HFFc6 (cell line): ENCODE measurements around the gene SMIM27. TPM values are rescaled to one million over a fixed set of nuclear protein-coding genes. Genes with fewer than 3 reads are reported as not detected.

Source experiments
- DNase-seq: peaks from one replicate; pipeline ENCODE4 v3.0.0-alpha.2; 2018
- H3K27ac Mint-ChIP-seq: 2 replicates; pipeline ENCODE4 v1.8.0; 2020; ENCODE audit warnings: mild to moderate bottlenecking, mixed read lengths
- H3K27me3 Mint-ChIP-seq: 2 replicates; pipeline ENCODE4 v1.8.0; 2021; ENCODE audit warnings: mild to moderate bottlenecking, moderate library complexity, mixed read lengths; ENCODE audit not compliant: insufficient read depth
- H3K36me3 Mint-ChIP-seq: 2 replicates; pipeline ENCODE4 v1.8.0; 2021; ENCODE audit warnings: low read depth, mixed read lengths
- H3K4me1 Mint-ChIP-seq: 2 replicates; pipeline ENCODE4 v1.8.0; 2020; ENCODE audit warnings: low read depth, mixed read lengths
- H3K4me3 Mint-ChIP-seq: 2 replicates; pipeline ENCODE4 v1.8.0; 2020; ENCODE audit warnings: mild to moderate bottlenecking, moderate library complexity, mixed read lengths
- H3K9me3 Mint-ChIP-seq: 2 replicates; pipeline ENCODE4 v1.8.0; 2020; ENCODE audit warnings: mild to moderate bottlenecking, mixed read lengths
- CTCF ChIP-seq: fragments of 200-600 bp; sonication (generic); IDR thresholded peaks from 2 replicates; pipeline ENCODE4 v1.5.0; 2021; ENCODE audit warnings: antibody characterized with exemption, mild to moderate bottlenecking
- total RNA-seq, 6 experiments: library from RNA; stranded (reverse); fragmentation: NEBNext Ultra II Directional; extraction: Animal tissue kit (Norgen Biotek cat#: 25700); gene quantifications; 2 replicates in 1 of 6; 3 replicates in 5 of 6; pipeline ENCODE4 v1.2.3, GENCODE V29; 2021

The SMIM27 gene
- total RNA-seq, 6 experiments from 2014 or later: 11.4 to 16.8 (median 14.0) TPM

GRCh38 chr9:32526041-32526706 is 26.0 kb upstream of the SMIM27 start, which contains the start of gene RIGI:
TSS of gene RIGI (minus strand) at chr9:32526196. CDS start at chr9:32526166, 30 bp downstream.
- Mint-ChIP-seq H3K4me3 (peak within 1 kb of the TSS; percentile 93), H3K9me3 (no peaks in the 10 kb centered on the region), H3K4me1 (peaks cover 40% of the 10 kb centered on the region), H3K36me3 (peaks cover 8% of the 10 kb centered on the region), H3K27me3 (no peaks in the 10 kb centered on the region), H3K27ac (peak within 1 kb of the TSS; percentile 83)
- peak; percentile 74 for TF ChIP-seq CTCF
- DNase-seq: peak; percentile 88

- peak overlapping the region; percentile 93 for H3K4me3 Mint-ChIP-seq
- DNase-seq: no peak
- no peaks in the 10 kb centered on the region for H3K9me3 Mint-ChIP-seq
- H3K27ac Mint-ChIP-seq: peak overlapping the region; percentile 83
- no peak for TF ChIP-seq CTCF
- H3K27me3 Mint-ChIP-seq: no peaks in the 10 kb centered on the region
- peaks cover 3% of the 10 kb centered on the region for H3K36me3 Mint-ChIP-seq
- peaks cover 45% of the 10 kb centered on the region for H3K4me1 Mint-ChIP-seq
Measured at GRCh38 chr9:32526707-32527048, 25.4 kb upstream of the SMIM27 start.

- Mint-ChIP-seq H3K36me3 (no peaks in the 10 kb centered on the region), H3K4me1 (peaks cover 24% of the 10 kb centered on the region), H3K4me3 (no peak overlapping the region), H3K9me3 (no peaks in the 10 kb centered on the region), H3K27me3 (no peaks in the 10 kb centered on the region; the same call in 1 of the 2 replicates), H3K27ac (no peak overlapping the region)
- no peak for TF ChIP-seq CTCF
- no peak for DNase-seq
Measured at GRCh38 chr9:32533336-32533735, 18.8 kb upstream of the SMIM27 start.

- Mint-ChIP-seq H3K27ac (no peak overlapping the region), H3K9me3 (no peaks in the 10 kb centered on the region), H3K36me3 (no peaks in the 10 kb centered on the region), H3K4me1 (peaks cover 24% of the 10 kb centered on the region), H3K4me3 (no peak overlapping the region), H3K27me3 (no peaks in the 10 kb centered on the region; the same call in 1 of the 2 replicates)
- no peak for TF ChIP-seq CTCF
- no peak for DNase-seq
Measured at GRCh38 chr9:32533816-32534215, 18.3 kb upstream of the SMIM27 start.

GRCh38 chr9:32543047-32543446 is 9.1 kb upstream of the SMIM27 start:
- Mint-ChIP-seq H3K4me1 (peaks cover 15% of the 10 kb centered on the region; the same call in 1 of the 2 replicates), H3K27me3 (no peaks in the 10 kb centered on the region; the same call in 1 of the 2 replicates), H3K36me3 (peaks cover 29% of the 10 kb centered on the region), H3K27ac (no peak overlapping the region), H3K4me3 (no peak overlapping the region), H3K9me3 (no peaks in the 10 kb centered on the region)
- DNase-seq: no peak
- no peak for TF ChIP-seq CTCF
